H1 (cell line): ENCODE measurements around the gene SBNO2. TPM values are rescaled to one million over a fixed set of nuclear protein-coding genes. Genes with fewer than 3 reads are reported as not detected.

Source experiments
- BRCA1 ChIP-seq: IDR thresholded peaks from 2 replicates; pipeline ENCODE4 v1.6.1; 2012; ENCODE audit warnings: low read depth, low read length, improper control_type of control experiment
- CHD1 ChIP-seq: IDR thresholded peaks from 2 replicates; pipeline ENCODE4 v1.6.1; 2012; ENCODE audit warnings: low read depth, low read length, improper control_type of control experiment
- EP300 ChIP-seq, 2 experiments: IDR thresholded peaks; 1 replicate in 1 of 2; 2 replicates in 1 of 2; pipeline ENCODE4 v1.6.1; 2011 to 2012; ENCODE audit warnings: low read depth in 2 of 2, low read length in 2 of 2, mild to moderate bottlenecking in 2 of 2, borderline replicate concordance in 1 of 2, inconsistent platforms in 1 of 2, moderate library complexity in 1 of 2
- EZH2 ChIP-seq: fragments of 200-600 bp; sonication (generic); IDR thresholded peaks from 2 replicates; pipeline ENCODE4 v1.7.1; 2012; ENCODE audit warnings: low read depth, mild to moderate bottlenecking, moderate library complexity, low read length, inconsistent platforms; ENCODE audit not compliant: severe bottlenecking
- NRF1 ChIP-seq: IDR thresholded peaks from 2 replicates; pipeline ENCODE4 v1.6.1; 2011; ENCODE audit warnings: mild to moderate bottlenecking, low read depth, low read length, improper control_type of control experiment
- POLR2AphosphoS5 ChIP-seq: IDR thresholded peaks from 2 replicates; pipeline ENCODE4 v1.6.1; 2011; ENCODE audit warnings: low read depth, low read length
- TBP ChIP-seq: IDR thresholded peaks from 2 replicates; pipeline ENCODE4 v1.6.1; 2011; ENCODE audit warnings: low read depth, low read length, improper control_type of control experiment
- polyA plus RNA-seq, 7 experiments: library from polyadenylated mRNA; depleted of rRNA in 3 of 7; stranded (reverse) in 5 of 7; unstranded in 2 of 7; fragments of >200 nt in 5 of 7; fragments of 200-250 nt in 2 of 7; gene quantifications; 1 replicate in 5 of 7; 2 replicates in 1 of 7; 4 replicates in 1 of 7; pipeline versions ENCODE4 v1.2.1 to v1.2.3, GENCODE V29; 2011 to 2013; ENCODE audit warnings: missing spikeins in 2 of 7, mixed read lengths in 2 of 7
- total RNA-seq: library from RNA; stranded (reverse); fragmentation: NEBNext Ultra II Directional; extraction: Animal tissue kit (Norgen Biotek cat#: 25700); gene quantifications from 2 replicates; pipeline ENCODE4 v1.2.1, GENCODE V29; 2021
- TF ChIP-seq, protein P1 (sequence below): fragments of 300-600 bp; sonication (generic); IDR thresholded peaks from 2 replicates; pipeline ENCODE4 v1.7.1; 2012; ENCODE audit warnings: low read length, moderate library complexity, mild to moderate bottlenecking, inconsistent platforms; ENCODE audit not compliant: insufficient replicate concordance

SBNO2 gene
- total and polyA plus RNA-seq, 2 of the 8 experiments (the other 6 are each of a cell fraction or from before 2014, with no cell fraction given), result 12.2 to 31.4 TPM

DNA sequence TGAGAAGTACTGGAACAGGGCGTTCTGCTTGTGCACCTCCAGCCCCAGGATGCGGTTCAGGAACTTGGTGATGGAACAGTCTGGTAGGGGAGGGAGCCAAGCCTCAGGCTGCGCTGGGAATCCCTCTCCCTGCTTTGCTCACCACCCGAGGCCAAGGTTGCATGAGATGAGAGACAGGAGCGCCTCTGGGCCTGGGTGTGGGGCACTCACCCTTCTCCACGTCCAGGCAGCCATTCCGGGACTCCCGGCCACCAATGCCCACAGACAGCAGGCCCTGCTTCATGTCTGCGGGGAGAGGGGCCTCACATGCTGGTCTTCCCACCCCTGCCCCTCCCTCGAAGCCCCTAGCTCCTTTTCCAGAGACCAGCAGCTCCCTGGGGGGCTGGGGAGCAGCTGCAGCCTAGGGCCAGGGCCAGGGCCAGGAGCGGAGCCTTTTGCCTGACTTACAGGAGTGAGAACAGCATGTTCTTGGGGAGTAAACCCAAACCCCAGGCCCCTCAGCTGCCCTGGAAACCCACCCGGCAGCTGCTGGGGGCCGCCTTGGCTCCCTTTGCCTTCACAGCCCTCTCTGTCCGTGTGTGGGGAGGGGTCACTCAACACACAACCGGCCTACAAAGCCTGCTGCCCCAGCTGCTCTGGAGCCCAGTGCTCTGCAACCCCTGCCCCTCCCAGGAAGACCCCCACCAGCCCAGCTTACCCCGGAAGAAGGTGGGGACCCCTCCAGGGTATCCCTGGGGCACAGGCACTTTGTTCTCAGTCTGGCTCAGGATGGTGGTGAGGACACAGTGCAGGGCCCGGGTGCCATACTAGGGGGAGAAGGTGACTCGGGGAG, 63.0 kb downstream of the SBNO2 start (continued):
- TF ChIP-seq, protein P1, sequence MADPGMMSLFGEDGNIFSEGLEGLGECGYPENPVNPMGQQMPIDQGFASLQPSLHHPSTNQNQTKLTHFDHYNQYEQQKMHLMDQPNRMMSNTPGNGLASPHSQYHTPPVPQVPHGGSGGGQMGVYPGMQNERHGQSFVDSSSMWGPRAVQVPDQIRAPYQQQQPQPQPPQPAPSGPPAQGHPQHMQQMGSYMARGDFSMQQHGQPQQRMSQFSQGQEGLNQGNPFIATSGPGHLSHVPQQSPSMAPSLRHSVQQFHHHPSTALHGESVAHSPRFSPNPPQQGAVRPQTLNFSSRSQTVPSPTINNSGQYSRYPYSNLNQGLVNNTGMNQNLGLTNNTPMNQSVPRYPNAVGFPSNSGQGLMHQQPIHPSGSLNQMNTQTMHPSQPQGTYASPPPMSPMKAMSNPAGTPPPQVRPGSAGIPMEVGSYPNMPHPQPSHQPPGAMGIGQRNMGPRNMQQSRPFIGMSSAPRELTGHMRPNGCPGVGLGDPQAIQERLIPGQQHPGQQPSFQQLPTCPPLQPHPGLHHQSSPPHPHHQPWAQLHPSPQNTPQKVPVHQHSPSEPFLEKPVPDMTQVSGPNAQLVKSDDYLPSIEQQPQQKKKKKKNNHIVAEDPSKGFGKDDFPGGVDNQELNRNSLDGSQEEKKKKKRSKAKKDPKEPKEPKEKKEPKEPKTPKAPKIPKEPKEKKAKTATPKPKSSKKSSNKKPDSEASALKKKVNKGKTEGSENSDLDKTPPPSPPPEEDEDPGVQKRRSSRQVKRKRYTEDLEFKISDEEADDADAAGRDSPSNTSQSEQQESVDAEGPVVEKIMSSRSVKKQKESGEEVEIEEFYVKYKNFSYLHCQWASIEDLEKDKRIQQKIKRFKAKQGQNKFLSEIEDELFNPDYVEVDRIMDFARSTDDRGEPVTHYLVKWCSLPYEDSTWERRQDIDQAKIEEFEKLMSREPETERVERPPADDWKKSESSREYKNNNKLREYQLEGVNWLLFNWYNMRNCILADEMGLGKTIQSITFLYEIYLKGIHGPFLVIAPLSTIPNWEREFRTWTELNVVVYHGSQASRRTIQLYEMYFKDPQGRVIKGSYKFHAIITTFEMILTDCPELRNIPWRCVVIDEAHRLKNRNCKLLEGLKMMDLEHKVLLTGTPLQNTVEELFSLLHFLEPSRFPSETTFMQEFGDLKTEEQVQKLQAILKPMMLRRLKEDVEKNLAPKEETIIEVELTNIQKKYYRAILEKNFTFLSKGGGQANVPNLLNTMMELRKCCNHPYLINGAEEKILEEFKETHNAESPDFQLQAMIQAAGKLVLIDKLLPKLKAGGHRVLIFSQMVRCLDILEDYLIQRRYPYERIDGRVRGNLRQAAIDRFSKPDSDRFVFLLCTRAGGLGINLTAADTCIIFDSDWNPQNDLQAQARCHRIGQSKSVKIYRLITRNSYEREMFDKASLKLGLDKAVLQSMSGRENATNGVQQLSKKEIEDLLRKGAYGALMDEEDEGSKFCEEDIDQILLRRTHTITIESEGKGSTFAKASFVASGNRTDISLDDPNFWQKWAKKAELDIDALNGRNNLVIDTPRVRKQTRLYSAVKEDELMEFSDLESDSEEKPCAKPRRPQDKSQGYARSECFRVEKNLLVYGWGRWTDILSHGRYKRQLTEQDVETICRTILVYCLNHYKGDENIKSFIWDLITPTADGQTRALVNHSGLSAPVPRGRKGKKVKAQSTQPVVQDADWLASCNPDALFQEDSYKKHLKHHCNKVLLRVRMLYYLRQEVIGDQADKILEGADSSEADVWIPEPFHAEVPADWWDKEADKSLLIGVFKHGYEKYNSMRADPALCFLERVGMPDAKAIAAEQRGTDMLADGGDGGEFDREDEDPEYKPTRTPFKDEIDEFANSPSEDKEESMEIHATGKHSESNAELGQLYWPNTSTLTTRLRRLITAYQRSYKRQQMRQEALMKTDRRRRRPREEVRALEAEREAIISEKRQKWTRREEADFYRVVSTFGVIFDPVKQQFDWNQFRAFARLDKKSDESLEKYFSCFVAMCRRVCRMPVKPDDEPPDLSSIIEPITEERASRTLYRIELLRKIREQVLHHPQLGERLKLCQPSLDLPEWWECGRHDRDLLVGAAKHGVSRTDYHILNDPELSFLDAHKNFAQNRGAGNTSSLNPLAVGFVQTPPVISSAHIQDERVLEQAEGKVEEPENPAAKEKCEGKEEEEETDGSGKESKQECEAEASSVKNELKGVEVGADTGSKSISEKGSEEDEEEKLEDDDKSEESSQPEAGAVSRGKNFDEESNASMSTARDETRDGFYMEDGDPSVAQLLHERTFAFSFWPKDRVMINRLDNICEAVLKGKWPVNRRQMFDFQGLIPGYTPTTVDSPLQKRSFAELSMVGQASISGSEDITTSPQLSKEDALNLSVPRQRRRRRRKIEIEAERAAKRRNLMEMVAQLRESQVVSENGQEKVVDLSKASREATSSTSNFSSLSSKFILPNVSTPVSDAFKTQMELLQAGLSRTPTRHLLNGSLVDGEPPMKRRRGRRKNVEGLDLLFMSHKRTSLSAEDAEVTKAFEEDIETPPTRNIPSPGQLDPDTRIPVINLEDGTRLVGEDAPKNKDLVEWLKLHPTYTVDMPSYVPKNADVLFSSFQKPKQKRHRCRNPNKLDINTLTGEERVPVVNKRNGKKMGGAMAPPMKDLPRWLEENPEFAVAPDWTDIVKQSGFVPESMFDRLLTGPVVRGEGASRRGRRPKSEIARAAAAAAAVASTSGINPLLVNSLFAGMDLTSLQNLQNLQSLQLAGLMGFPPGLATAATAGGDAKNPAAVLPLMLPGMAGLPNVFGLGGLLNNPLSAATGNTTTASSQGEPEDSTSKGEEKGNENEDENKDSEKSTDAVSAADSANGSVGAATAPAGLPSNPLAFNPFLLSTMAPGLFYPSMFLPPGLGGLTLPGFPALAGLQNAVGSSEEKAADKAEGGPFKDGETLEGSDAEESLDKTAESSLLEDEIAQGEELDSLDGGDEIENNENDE, result no peak
- TF ChIP-seq EZH2 (no peak), CHD1 (no peak), TBP (no peak), EP300 (IDR thresholded peaks at IDR 0.05; ENCODE audit: borderline replicate concordance in 1 of 2, low read depth in 2 of 2, low read length in 2 of 2) (no peak), BRCA1 (no peak), POLR2AphosphoS5 (no peak), NRF1 (no peak)
